Vagina (tissue), 2 donors: ENCODE results near the gene B4GALT5.
"Not testable (repeated sequence)": the region's sequence is repeated elsewhere in the genome, so short reads cannot be mapped to it uniquely, and the experiment has no call there.

Experiments used
- POLR2A ChIP-seq, 2 donors: fragments of 450-650 bp; IDR thresholded peaks; one replicate each; pipeline ENCODE4 v1.6.1; 2017; ENCODE audit warnings: antibody characterized with exemption in 2 of 2, mild to moderate bottlenecking in 2 of 2, moderate library complexity in 2 of 2
- TF ChIP-seq, protein P1 (sequence below), 3 experiments: fragments of 450-650 bp in 2 of 3; fragments of 200-600 bp in 1 of 3; sonication (generic) in 1 of 3; IDR thresholded peaks; one replicate each; pipeline ENCODE4 v1.5.1; 2017 to 2019; ENCODE audit warnings: antibody characterized with exemption in 3 of 3, mild to moderate bottlenecking in 2 of 3, moderate library complexity in 2 of 3

DNA sequence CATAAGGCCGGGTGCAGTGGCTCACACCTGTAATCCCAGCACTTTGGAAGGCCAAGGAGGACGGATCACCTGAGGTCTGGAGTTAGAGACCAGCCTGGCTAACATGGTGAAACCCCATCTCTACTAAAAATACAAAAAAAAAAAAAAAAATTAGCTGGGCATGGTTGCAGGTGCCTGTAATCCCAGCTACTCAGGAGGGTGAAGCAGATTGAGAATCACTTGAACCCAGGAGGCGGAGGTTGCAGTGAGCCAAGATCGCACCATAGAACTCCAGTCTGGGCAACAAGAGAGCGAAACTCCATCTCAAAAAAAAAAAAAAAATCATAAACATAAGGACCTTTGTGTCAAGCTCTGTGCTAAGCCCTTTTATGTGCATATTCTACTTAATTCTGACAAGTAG lies 7.8 kb downstream of the B4GALT5 start:
- TF ChIP-seq POLR2A (IDR thresholded peaks at IDR 0.05): not testable (repeated sequence)
- TF ChIP-seq, protein P1, sequence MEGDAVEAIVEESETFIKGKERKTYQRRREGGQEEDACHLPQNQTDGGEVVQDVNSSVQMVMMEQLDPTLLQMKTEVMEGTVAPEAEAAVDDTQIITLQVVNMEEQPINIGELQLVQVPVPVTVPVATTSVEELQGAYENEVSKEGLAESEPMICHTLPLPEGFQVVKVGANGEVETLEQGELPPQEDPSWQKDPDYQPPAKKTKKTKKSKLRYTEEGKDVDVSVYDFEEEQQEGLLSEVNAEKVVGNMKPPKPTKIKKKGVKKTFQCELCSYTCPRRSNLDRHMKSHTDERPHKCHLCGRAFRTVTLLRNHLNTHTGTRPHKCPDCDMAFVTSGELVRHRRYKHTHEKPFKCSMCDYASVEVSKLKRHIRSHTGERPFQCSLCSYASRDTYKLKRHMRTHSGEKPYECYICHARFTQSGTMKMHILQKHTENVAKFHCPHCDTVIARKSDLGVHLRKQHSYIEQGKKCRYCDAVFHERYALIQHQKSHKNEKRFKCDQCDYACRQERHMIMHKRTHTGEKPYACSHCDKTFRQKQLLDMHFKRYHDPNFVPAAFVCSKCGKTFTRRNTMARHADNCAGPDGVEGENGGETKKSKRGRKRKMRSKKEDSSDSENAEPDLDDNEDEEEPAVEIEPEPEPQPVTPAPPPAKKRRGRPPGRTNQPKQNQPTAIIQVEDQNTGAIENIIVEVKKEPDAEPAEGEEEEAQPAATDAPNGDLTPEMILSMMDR (IDR thresholded peaks at IDR 0.05): not testable (repeated sequence)
